HG02642 (cell line): Measurements from ENCODE around the gene AQP7.
"Not testable (repeated sequence)": the region's sequence is repeated elsewhere in the genome, so short reads cannot be mapped to it uniquely, and the experiment has no call there.

Source experiments
- ATAC-seq: cut with Tn5 transposase; IDR thresholded peaks from one replicate; pipeline ENCODE4 v1.9.1; 2021; ENCODE audit warnings: mild to moderate bottlenecking; ENCODE audit not compliant: unreplicated experiment, poor library complexity

Gene AQP7

DNA sequence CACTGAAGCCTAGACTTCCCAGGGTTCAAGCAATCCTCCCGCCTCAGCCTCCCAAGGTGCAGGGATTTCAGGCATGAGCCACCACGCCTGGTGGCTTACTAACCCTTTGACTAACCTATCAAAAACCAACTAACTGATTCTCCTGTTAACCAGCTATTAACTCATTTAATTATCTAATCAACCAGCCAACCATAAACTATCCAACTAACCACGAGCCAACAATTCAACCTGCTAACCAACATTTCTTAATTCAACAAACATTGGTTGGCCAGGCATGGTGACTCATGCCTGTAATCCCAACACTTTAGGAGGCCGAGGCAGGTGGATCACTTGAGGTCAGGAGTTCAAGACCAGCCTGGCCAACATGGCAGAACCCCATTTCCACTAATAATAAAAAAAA lies 3.3 kb downstream of the AQP7 start:
- ATAC-seq, result not testable (repeated sequence)

GRCh38 chr9:33397801-33398200 lies 4.6 kb downstream of the AQP7 start:
- not testable (repeated sequence) for ATAC-seq

DNA sequence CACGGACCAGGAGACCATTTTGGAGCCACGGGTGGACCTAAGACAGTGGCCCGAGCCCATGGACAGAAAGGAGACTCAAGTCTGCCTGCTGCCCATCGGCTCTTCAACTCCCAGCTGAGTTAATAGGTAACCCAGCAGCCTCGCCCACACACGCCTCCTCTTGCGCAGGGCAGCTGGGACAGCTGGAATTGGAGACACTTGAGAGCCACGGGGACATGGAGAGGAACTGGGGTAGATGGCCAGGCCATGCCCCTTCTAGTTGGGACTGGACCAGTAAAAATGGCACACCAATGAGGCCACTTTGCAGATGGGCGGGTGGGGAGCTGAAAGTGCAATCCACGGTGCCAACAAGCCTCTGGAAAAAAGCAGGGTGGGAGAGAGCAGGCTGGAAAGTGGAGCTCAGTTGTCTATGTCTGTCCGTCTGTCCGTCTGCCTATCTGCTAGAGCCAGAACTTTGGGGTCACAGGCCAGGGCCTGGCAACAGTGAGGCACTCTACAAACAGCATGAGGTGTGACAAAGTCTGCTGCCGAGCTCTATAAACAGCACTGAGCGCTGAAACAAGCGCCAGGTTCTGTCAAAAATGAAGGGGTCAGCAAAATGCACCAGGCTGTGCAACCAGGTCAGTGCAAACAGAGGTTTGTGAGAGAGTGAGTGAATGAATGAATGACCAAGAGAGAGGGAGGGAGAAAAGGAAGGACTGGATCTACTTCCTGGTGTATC lies 7.0 kb downstream of the AQP7 start:
- ATAC-seq, result not testable (repeated sequence)

- ATAC-seq, result not testable (repeated sequence)
Observed at GRCh38 chr9:33393986-33394385, 8.4 kb downstream of the AQP7 start.

DNA sequence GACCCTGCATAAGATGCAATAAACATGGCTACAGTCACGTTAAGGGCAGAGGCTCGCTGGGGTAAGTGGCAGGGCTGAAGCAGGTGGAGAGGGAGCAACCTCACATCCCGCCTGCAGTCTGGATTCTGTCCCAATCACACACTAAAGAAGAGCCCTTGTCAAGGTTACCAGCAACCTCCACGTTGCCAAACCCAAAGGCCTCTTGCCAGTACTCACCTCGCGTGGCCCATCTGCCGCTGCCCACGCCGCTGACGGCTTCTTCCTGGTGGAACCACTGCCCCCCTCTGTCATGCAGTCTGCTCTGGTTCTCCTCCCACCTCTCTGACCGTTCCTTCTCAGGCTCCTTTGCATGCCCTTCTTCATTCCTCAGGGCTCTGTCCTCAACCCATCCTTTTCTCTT lies 8.8 kb downstream of the AQP7 start:
- ATAC-seq, result no peak

DNA sequence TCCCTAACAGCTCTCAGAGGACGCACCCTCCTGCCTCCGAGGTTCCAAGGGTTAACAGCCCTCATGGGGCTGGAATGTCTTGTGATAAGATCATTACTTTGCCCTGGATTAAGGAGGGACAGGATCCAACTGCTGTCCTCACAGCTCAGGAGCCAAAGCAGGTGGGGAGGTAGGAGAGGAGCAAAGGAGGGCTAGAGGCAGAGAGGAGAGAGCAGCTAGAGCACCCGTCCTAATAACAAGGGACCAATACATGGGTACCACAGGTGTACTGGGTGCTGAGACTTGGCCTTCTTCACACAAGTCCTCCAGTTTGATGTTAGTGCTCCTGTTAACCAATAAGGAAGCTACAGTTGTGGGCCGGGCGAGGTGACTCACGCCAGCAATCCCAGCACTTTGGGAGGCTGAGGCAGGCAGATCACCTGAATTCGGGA lies 9.8 kb downstream of the AQP7 start:
- not testable (repeated sequence) for ATAC-seq

DNA sequence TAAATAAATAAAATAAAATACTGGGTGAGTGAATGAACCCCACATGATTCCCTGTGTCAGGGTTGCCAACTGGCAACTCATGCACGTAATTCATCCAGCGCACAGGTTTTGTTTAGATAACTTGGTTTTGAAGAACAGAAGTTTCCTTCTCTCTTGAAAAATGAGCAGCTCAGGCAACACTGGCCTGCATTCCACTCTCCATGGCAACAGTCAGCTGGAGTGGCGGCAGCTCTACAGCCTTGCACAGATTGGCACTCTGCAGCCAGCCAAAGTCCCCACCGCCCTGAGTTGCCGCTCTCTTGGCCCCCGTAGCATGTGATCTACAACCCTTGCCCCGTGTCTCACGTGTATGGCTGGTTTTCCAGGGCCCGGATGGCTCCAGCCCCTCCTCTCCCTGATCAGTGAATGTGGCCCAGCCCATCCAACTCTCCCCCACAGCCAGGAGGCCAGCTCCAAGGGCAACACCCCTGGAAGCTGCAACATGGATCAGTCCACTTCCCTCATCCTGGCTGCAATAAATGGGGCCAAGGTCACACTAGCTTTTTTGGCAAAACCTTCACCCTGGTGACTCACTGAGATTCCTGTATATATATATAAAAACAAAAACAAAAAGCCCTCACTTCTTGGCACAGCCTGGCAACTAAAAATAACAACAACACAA lies 11.1 kb downstream of the AQP7 start:
- ATAC-seq, result not testable (repeated sequence)

- ATAC-seq, result no peak
Observed at GRCh38 chr9:33388110-33388994, 14.0 kb downstream of the AQP7 start.

- ATAC-seq, result not testable (repeated sequence)
Observed at GRCh38 chr9:33386998-33387397, 15.4 kb downstream of the AQP7 start.

GRCh38 chr9:33386641-33386996 lies 15.7 kb downstream of the AQP7 start:
- ATAC-seq, result not testable (repeated sequence)

- ATAC-seq, result not testable (repeated sequence)
Observed at GRCh38 chr9:33385979-33386640, 16.3 kb downstream of the AQP7 start.

DNA sequence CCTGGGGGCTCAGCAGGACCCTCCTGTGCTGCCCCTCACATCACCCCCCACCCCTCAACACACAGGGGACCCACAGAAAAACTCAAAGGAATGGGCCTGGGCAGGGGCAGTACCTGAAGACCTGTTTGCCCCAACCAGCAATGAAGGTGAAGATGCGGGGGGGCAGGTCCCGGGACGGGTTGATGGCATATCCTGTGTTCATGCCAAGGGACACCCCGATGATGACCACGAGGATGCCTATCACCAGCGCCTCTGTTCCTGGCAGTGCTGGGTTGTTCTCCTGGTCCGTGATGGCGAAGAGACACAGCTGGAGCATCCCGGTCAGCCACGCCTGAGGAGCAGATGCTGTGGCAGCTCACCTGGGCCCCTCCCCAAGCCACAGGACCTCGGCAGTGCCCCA lies 16.8 kb downstream of the AQP7 start:
- not testable (repeated sequence) for ATAC-seq

DNA sequence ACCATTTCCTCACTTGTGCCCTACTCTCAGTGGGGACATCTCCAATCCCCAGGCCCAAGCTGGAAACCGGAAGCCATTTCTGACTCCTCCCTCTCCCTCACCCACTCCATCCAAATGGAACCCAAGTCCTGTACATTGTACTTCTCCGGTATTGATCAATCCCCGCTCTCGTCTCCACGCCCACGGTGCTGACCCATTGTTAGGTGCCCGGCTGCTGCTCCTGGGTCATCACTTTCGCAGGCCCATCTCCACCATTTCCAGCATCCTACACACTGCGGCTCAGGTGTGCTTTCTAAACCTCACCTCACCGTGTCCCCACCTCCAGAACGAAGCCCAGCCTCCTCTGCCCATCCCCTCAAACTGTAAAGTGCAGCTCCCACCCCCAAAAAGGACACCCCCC lies 19.0 kb downstream of the AQP7 start:
- not testable (repeated sequence) for ATAC-seq

GRCh38 chr9:33382397-33382796 lies 20.0 kb downstream of the AQP7 start:
- ATAC-seq, result not testable (repeated sequence)

DNA sequence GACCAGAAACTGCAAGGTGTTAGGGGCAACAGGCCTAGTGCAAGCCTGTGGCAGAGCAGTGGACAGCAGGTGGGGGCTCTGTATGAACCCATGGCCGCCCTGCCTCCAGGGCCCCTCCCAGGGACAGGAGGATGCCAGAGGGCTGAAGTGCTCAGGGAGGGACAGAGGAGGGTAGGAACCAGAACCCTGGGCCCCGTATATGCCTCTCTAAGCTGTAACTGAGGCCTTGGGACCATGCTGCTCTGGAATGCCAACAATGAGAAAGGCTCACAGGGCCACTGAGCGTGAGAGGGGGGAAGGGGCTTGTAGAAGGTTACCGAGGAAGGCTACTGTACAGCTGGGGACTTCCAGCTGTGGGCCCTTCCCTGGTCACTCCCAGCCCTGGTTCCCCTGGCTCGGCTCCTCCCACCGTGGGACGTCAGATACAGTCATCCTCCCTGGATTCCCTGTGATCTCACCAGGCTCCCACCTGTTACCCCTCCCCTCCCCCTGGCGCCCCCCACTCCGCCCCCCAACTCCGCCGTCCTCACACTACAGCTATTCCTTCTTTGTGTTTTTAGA lies 21.1 kb downstream of the AQP7 start:
- ATAC-seq, result no peak

DNA sequence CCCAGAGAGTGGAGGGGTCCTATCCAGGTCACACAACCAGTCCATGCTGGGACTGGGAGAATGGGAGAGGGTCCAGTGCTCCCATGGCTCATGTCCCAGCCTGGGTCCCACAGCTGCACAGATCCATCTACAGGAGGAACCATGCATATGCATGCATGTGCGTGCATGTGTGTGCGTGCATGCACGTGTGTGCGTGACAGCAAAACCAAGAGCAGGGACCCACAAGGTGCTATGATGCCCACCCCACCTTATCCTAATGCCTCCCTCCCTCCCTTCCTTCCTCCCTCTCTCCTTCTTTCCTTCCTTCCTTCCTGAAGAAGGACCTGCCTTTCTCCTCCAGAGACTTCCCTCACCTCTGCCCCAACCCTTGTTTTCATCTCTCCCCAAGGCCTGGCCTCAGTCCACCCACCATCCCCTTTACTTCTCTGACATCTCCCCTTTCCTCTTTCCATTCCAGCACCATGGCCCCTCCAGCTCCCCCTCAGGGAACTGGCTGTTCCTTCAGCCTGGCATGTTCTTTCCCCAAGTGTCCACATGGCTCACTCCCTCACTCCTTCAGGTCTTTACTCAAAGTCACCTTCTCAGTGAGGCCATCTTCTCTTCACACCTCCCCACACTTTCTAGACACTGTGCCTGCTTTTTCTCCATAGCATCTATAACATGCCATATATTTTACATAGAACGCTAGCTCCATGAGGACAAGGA lies 21.8 kb downstream of the AQP7 start:
- ATAC-seq, result no peak

DNA sequence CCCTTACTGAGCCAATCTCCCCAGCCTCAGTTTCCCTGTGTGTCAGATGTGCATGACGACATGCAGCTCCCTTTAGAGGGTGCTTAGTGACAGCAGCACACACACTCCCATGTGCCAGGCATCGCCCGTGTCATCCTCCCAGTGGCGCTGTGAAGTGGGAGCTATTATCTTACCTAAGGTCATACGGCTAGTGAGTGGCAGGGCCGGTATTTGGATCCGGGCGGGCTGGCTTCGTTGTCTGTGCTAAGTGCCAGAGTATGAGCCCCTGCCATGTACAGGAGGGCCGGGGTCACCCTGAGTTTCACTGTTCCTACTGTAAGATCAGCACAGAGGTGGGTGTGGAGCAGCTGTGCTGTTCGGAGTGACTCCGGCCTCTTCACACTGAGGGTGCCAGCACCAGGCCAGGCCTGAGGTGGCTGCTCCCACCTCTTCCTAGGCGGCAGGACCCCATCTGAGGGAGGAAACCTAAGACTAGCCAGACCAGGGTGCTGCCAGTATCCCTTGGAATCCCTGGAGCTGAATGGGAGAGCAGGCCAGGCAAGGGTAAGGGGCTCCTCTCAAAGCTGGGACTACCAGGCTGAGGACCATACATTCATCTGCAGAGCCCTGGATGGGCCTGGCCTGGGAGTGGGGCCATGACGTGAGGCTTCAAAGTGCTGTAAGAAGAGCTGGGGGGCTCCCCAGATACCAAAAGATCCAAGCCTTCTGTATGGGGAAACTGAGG lies 22.5 kb downstream of the AQP7 start:
- no peak for ATAC-seq

GRCh38 chr9:33378121-33378795 lies 24.1 kb downstream of the AQP7 start:
- ATAC-seq, result no peak
